ENCODE data around the gene NLGN1.

GRCh38 chr3:173641696-173642095 is 244.2 kb downstream of the NLGN1 start:
- no peak for TF ChIP-seq POLR2A (IDR thresholded peaks at IDR 0.05)
- TF ChIP-seq, protein P1, sequence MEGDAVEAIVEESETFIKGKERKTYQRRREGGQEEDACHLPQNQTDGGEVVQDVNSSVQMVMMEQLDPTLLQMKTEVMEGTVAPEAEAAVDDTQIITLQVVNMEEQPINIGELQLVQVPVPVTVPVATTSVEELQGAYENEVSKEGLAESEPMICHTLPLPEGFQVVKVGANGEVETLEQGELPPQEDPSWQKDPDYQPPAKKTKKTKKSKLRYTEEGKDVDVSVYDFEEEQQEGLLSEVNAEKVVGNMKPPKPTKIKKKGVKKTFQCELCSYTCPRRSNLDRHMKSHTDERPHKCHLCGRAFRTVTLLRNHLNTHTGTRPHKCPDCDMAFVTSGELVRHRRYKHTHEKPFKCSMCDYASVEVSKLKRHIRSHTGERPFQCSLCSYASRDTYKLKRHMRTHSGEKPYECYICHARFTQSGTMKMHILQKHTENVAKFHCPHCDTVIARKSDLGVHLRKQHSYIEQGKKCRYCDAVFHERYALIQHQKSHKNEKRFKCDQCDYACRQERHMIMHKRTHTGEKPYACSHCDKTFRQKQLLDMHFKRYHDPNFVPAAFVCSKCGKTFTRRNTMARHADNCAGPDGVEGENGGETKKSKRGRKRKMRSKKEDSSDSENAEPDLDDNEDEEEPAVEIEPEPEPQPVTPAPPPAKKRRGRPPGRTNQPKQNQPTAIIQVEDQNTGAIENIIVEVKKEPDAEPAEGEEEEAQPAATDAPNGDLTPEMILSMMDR (IDR thresholded peaks at IDR 0.05): no peak
- TF ChIP-seq POLR2AphosphoS5 (IDR thresholded peaks at IDR 0.05): no peak

Data from suprapubic skin (tissue), 4 donors.